Ectodermal cell (in vitro differentiated cells): ENCODE data around the gene CFAP92.
A peak's percentile ranks its signal among the peaks of the same experiment; 100 is the strongest.
"Not testable (repeated sequence)": the region's sequence is repeated elsewhere in the genome, so short reads cannot be mapped to it uniquely, and the experiment has no call there.

Experiments
- H3K27ac ChIP-seq: 2 replicates; pipeline ENCODE4 v1.7.0; 2013; ENCODE audit warnings: mild to moderate bottlenecking, low read depth, low read length; ENCODE audit not compliant: insufficient read depth, poor library complexity, severe bottlenecking
- H3K27me3 ChIP-seq: 2 replicates; pipeline ENCODE4 v1.7.0; 2013; ENCODE audit warnings: mild to moderate bottlenecking, low read length; ENCODE audit not compliant: insufficient read depth, control insufficient read depth, poor library complexity, severe bottlenecking
- H3K36me3 ChIP-seq: one replicate; pipeline ENCODE4 v1.7.0; 2013; ENCODE audit warnings: low read length; ENCODE audit not compliant: control insufficient read depth, insufficient read depth
- H3K4me1 ChIP-seq: one replicate; pipeline ENCODE4 v1.7.0; 2013; ENCODE audit warnings: low read length; ENCODE audit not compliant: control insufficient read depth, insufficient read depth
- H3K4me3 ChIP-seq: 2 replicates; pipeline ENCODE4 v1.7.0; 2013; ENCODE audit warnings: low read depth, low read length, control low read depth; ENCODE audit not compliant: insufficient read depth
- H3K9me3 ChIP-seq: 2 replicates; pipeline ENCODE4 v1.7.0; 2013; ENCODE audit warnings: mild to moderate bottlenecking, low read length, moderate library complexity; ENCODE audit not compliant: control insufficient read depth
- WGBS, 2 experiments: methylation state at CpG; one replicate each; pipeline ENCODE4 v1.1.7; 2013; ENCODE audit warnings: missing lambda C conversion rate in 2 of 2; 5-methylcytosine and 5-hydroxymethylcytosine counted together

The CFAP92 gene

GRCh38 chr3:128864849-128865804, 128.7 kb downstream of the CFAP92 start:
- H3K9me3 ChIP-seq, H3K36me3 ChIP-seq, H3K4me3 ChIP-seq, H3K27me3 ChIP-seq, H3K27ac ChIP-seq: not testable (repeated sequence)
- 69 to 72% methylated on average over 19 to 21 of the region's 25 CpGs for WGBS, 2 experiments
- H3K4me1 ChIP-seq: peaks cover 14% of the 10 kb centered on the region

GRCh38 chr3:128864351-128864811, 129.5 kb downstream of the CFAP92 start:
- Histone ChIP-seq H3K27me3 (no peaks in the 10 kb centered on the region), H3K27ac (peak overlapping the region; percentile 33), H3K9me3 (peaks cover 2% of the 10 kb centered on the region), H3K36me3 (no peaks in the 10 kb centered on the region), H3K4me3 (no peak overlapping the region), H3K4me1 (peaks cover 14% of the 10 kb centered on the region)
- 56 to 60% methylated on average over 11 of the region's 11 CpGs for WGBS, 2 experiments

GRCh38 chr3:128863560-128863959, 130.3 kb downstream of the CFAP92 start:
- H3K9me3 ChIP-seq: peaks cover 2% of the 10 kb centered on the region
- H3K4me3 ChIP-seq: no peak overlapping the region
- H3K27me3 ChIP-seq: no peaks in the 10 kb centered on the region
- WGBS, 2 experiments: 78 to 83% methylated on average over 3 of the region's 3 CpGs
- H3K36me3 ChIP-seq: no peaks in the 10 kb centered on the region
- peaks cover 14% of the 10 kb centered on the region for H3K4me1 ChIP-seq
- H3K27ac ChIP-seq: no peak overlapping the region

- Histone ChIP-seq H3K4me1 (peaks cover 14% of the 10 kb centered on the region), H3K9me3 (peaks cover 2% of the 10 kb centered on the region), H3K4me3 (no peak overlapping the region), H3K36me3 (no peaks in the 10 kb centered on the region), H3K27ac (no peak overlapping the region), H3K27me3 (no peaks in the 10 kb centered on the region)
- WGBS, 2 experiments: 87 to 91% methylated on average over 6 of the region's 6 CpGs
Measured at GRCh38 chr3:128861491-128861890, 132.4 kb downstream of the CFAP92 start.
